GM18517 (cell line): ENCODE data around the gene ENTREP3.
"Not testable (repeated sequence)": the region's sequence is repeated elsewhere in the genome, so short reads cannot be mapped to it uniquely, and the experiment has no call there.

Source experiments
- ATAC-seq: cut with Tn5 transposase; IDR thresholded peaks from one replicate; pipeline ENCODE4 v1.9.1; 2021; ENCODE audit warnings: mild to moderate bottlenecking, moderate library complexity; ENCODE audit not compliant: unreplicated experiment

Gene ENTREP3

GRCh38 chr1:155253208-155253607 lies 2.1 kb downstream of the ENTREP3 start:
- no peak for ATAC-seq

GRCh38 chr1:155251566-155251965 lies 3.7 kb downstream of the ENTREP3 start:
- ATAC-seq, result no peak

GRCh38 chr1:155250633-155251449 lies 4.4 kb downstream of the ENTREP3 start:
- ATAC-seq, result peak; percentile 75

GRCh38 chr1:155250246-155250632 lies 5.0 kb downstream of the ENTREP3 start:
- peak; percentile 30 for ATAC-seq

GRCh38 chr1:155247667-155248553 lies 7.4 kb downstream of the ENTREP3 start:
- ATAC-seq, result no peak

- not testable (repeated sequence) for ATAC-seq
Measured at GRCh38 chr1:155246796-155247195, 8.5 kb downstream of the ENTREP3 start.

- no peak for ATAC-seq
Measured at GRCh38 chr1:155245163-155245524, 10.1 kb downstream of the ENTREP3 start.

- ATAC-seq, result peak; percentile 85
Measured at GRCh38 chr1:155244368-155245162, 10.7 kb downstream of the ENTREP3 start.

GRCh38 chr1:155242805-155243358 lies 12.4 kb downstream of the ENTREP3 start:
- ATAC-seq, result no peak

GRCh38 chr1:155241841-155242264 lies 13.4 kb downstream of the ENTREP3 start:
- no peak for ATAC-seq

- no peak for ATAC-seq
Measured at GRCh38 chr1:155241069-155241679, 14.1 kb downstream of the ENTREP3 start.

GRCh38 chr1:155236451-155236850 lies 18.8 kb downstream of the ENTREP3 start:
- ATAC-seq, result no peak

- ATAC-seq, result not testable (repeated sequence)
Measured at GRCh38 chr1:155235375-155235774, 19.9 kb downstream of the ENTREP3 start.

GRCh38 chr1:155233502-155233901 lies 21.8 kb downstream of the ENTREP3 start:
- not testable (repeated sequence) for ATAC-seq

- ATAC-seq, result not testable (repeated sequence)
Measured at GRCh38 chr1:155232001-155232978, 23.0 kb downstream of the ENTREP3 start.

- ATAC-seq, result not testable (repeated sequence)
Measured at GRCh38 chr1:155231302-155231701, 24.0 kb downstream of the ENTREP3 start.

- no peak for ATAC-seq
Measured at GRCh38 chr1:155228096-155228427, 27.2 kb downstream of the ENTREP3 start.

- peak; percentile 86 for ATAC-seq
Measured at GRCh38 chr1:155227261-155228095, 27.8 kb downstream of the ENTREP3 start.
